GM12878 (cell line): ENCODE measurements around the gene MAZ. TPM values are rescaled to one million over a fixed set of nuclear protein-coding genes. Genes with fewer than 3 reads are reported as not detected.
A peak's percentile ranks its signal among the peaks of the same experiment; 100 is the strongest.
"Not testable (repeated sequence)": the region's sequence is repeated elsewhere in the genome, so short reads cannot be mapped to it uniquely, and the experiment has no call there.

Experiments
- ATAC-seq: fragments of 200-7000 bp; cut with Tn5 transposase; 3 replicates; pipeline ENCODE4 v1.9.1; 2020; ENCODE audit warnings: mild to moderate bottlenecking, moderate library complexity
- BruUV-seq: library from RNA; stranded (reverse); fragments of 400-500 nt; replicated peaks from 2 replicates; lab custom pipeline; 2021; lab: Mats Ljungman, UMichigan
- CTCF ChIA-PET: fragments of 300-600 bp; sonication (Branson Sonifier 250); formaldehyde crosslinking; extraction: SDS; loops from one replicate; lab custom pipeline; 2021; ENCODE audit warnings: inconsistent platforms; lab: Yijun Ruan, JAX
- POLR2A ChIA-PET: fragments of 350-600 bp; formaldehyde crosslinking; extraction: SDS; loops from one replicate; lab custom pipeline; 2021; ENCODE audit warnings: inconsistent platforms; lab: Charles Lee
- RAD21 ChIA-PET: fragments of 300-600 bp; sonication (Branson Sonifier 250); formaldehyde crosslinking; loops from one replicate; lab custom pipeline; 2023; ENCODE audit warnings: antibody characterized with exemption; ENCODE audit not compliant: unreplicated experiment; lab: Charles Lee
- SMC1A ChIA-PET: fragments of 300-600 bp; sonication (Branson Sonifier 250); formaldehyde crosslinking; loops from one replicate; lab custom pipeline; 2023; ENCODE audit not compliant: unreplicated experiment, uncharacterized antibody; lab: Charles Lee
- DNase-seq: peaks from one replicate; pipeline ENCODE4 v3.0.0-alpha.2; 2011; ENCODE audit warnings: low read depth, low spot score
- FAIRE-seq: peaks from 3 replicates; lab custom pipeline; 2011; peaks lifted over from hg19 to GRCh38; lab: Jason Lieb, UNC
- H2AFZ ChIP-seq: 2 replicates; pipeline ENCODE4 v1.6.0; 2011; ENCODE audit warnings: low read depth, low read length, control low read depth; ENCODE audit not compliant: control insufficient read depth
- H3K27ac ChIP-seq: 2 replicates; pipeline ENCODE4 v1.5.1; 2011; ENCODE audit warnings: control low read depth; ENCODE audit not compliant: control insufficient read depth, insufficient read depth
- H3K27me3 ChIP-seq, 2 experiments: replicated peaks in 1 of 2; 2 replicates each; pipeline versions ENCODE4 v1.6.0 to v1.6.1; 2011; ENCODE audit warnings: low read length in 1 of 2; ENCODE audit not compliant: control insufficient read depth in 2 of 2, insufficient read depth in 2 of 2
- H3K36me3 ChIP-seq, 2 experiments: 2 replicates each; pipeline ENCODE4 v1.5.1; 2011; ENCODE audit warnings: low read length in 1 of 2; ENCODE audit not compliant: control insufficient read depth in 2 of 2, insufficient read depth in 2 of 2
- H3K4me1 ChIP-seq: 2 replicates; pipeline ENCODE4 v1.6.1; 2011; ENCODE audit warnings: mild to moderate bottlenecking, low read length, moderate library complexity, mixed read lengths; ENCODE audit not compliant: control insufficient read depth, insufficient read depth
- H3K4me2 ChIP-seq: 2 replicates; pipeline ENCODE4 v1.6.0; 2011; ENCODE audit warnings: control low read depth; ENCODE audit not compliant: control insufficient read depth, insufficient read depth
- H3K4me3 ChIP-seq: fragments of 200-600 bp; sonication (generic); 2 replicates; pipeline ENCODE4 v1.5.1; 2016
- H3K79me2 ChIP-seq: 2 replicates; pipeline ENCODE4 v1.6.0; 2011; ENCODE audit warnings: low read length; ENCODE audit not compliant: control insufficient read depth, insufficient read depth
- H3K9ac ChIP-seq: 2 replicates; pipeline ENCODE4 v1.8.0; 2011; ENCODE audit warnings: low read length, control low read depth, mixed read lengths; ENCODE audit not compliant: control insufficient read depth, insufficient read depth
- H3K9me3 ChIP-seq: replicated peaks from 3 replicates; pipeline ENCODE4 v1.5.1; 2011; ENCODE audit warnings: mild to moderate bottlenecking, low read length; ENCODE audit not compliant: control insufficient read depth, insufficient read depth
- H4K20me1 ChIP-seq: 2 replicates; pipeline ENCODE4 v1.6.0; 2011; ENCODE audit not compliant: control insufficient read depth, insufficient read depth
- BACH1 ChIP-seq: fragments of 450-650 bp; IDR thresholded peaks from 2 replicates; pipeline ENCODE4 v1.6.1; 2017; ENCODE audit warnings: mild to moderate bottlenecking, borderline replicate concordance
- DPF2 ChIP-seq: fragments of 450-650 bp; IDR thresholded peaks from 2 replicates; pipeline ENCODE4 v1.6.1; 2017; ENCODE audit warnings: mild to moderate bottlenecking
- IKZF1 ChIP-seq: fragments of 450-650 bp; conservative IDR thresholded peaks from 2 replicates; pipeline ENCODE4 v1.6.1; 2017; ENCODE audit warnings: antibody characterized with exemption, mild to moderate bottlenecking
- JUNB ChIP-seq: IDR thresholded peaks from 2 replicates; pipeline ENCODE4 v1.6.1; 2016; ENCODE audit warnings: antibody characterized with exemption, mild to moderate bottlenecking
- NR2C2 ChIP-seq: IDR thresholded peaks from 2 replicates; pipeline ENCODE4 v1.6.1; 2011; ENCODE audit warnings: borderline replicate concordance, low read depth; ENCODE audit not compliant: control insufficient read depth, insufficient read length
- RELA ChIP-seq: fragments of 450-650 bp; IDR thresholded peaks from 2 replicates; pipeline ENCODE4 v1.8.0; 2014; ENCODE audit warnings: borderline replicate concordance; ENCODE audit not compliant: partially characterized antibody
- SMAD1 ChIP-seq: fragments of 450-650 bp; IDR thresholded peaks from 2 replicates; pipeline ENCODE4 v1.6.1; 2018; ENCODE audit warnings: mild to moderate bottlenecking, low read depth; ENCODE audit not compliant: partially characterized antibody
- SMC3 ChIP-seq: IDR thresholded peaks from 2 replicates; pipeline ENCODE4 v1.6.1; 2011; ENCODE audit warnings: low read length, improper control_type of control experiment, borderline replicate concordance
- SP1 ChIP-seq: IDR thresholded peaks from one replicate; pipeline ENCODE4 v1.6.1; 2011; ENCODE audit warnings: low read depth, low read length
- SREBF1 ChIP-seq: IDR thresholded peaks from 2 replicates; pipeline ENCODE4 v1.6.1; 2012; ENCODE audit warnings: mild to moderate bottlenecking, low read length
- WGBS: methylation state at CpG from one replicate; pipeline ENCODE4 v1.1.6; 2016; ENCODE audit warnings: low lambda C conversion rate; ENCODE audit not compliant: insufficient replicate concordance, insufficient coverage; ENCODE audit errors: missing lambda C conversion rate; 5-methylcytosine and 5-hydroxymethylcytosine counted together
- in situ Hi-C: fragments of 300-500 bp; cut with MboI; formaldehyde crosslinking; loops from 9 replicates; pipeline ENCODE4 v1.14.3; 2018; ENCODE audit warnings: mixed read lengths
- intact Hi-C: fragments of 100-400 bp; cut with micrococcal nuclease; formaldehyde crosslinking; loops from one replicate; pipeline ENCODE4 v1.14.2; 2022; ENCODE audit not compliant: unreplicated experiment
- polyA plus RNA-seq, 11 experiments: library from polyadenylated mRNA; depleted of rRNA in 4 of 11; unstranded in 6 of 11; stranded (reverse) in 5 of 11; fragments of >200 nt; fragmentation: Nextera tagmentation in 4 of 11; fragmentation: Illumina TruSeq in 1 of 11; extraction: Ambion mirVana in 4 of 11; extraction: Trizol in 1 of 11; gene quantifications; 1 replicate in 1 of 11; 2 replicates in 10 of 11; pipeline versions ENCODE4 v1.2.1 to v1.2.3, GENCODE V29; 2011 to 2016; ENCODE audit warnings: inconsistent platforms in 2 of 11, missing spikeins in 2 of 11, low read depth in 1 of 11
- total RNA-seq, 4 experiments: library from RNA; depleted of rRNA in 3 of 4; stranded (reverse); fragments of >200 nt in 3 of 4; fragmentation: Illumina TruSeq in 1 of 4; extraction: Trizol in 1 of 4; gene quantifications; 2 replicates each; pipeline versions ENCODE4 v1.2.1 to v1.2.3, GENCODE V29; 2013 to 2021
- TF ChIP-seq, protein P1 (sequence below): fragments of 450-650 bp; IDR thresholded peaks from 2 replicates; pipeline ENCODE4 v1.6.1; 2016; ENCODE audit warnings: mild to moderate bottlenecking

MAZ gene
- total and polyA plus RNA-seq, 10 of the 15 experiments (the other 5 are each of a cell fraction or from before 2014, with no cell fraction given): 23.9 to 309 (median 116) TPM

- POLR2A ChIA-PET, ATAC-seq, FAIRE-seq, BruUV-seq, DNase-seq, H3K27me3 ChIP-seq, H4K20me1 ChIP-seq, H3K27ac ChIP-seq, H3K9me3 ChIP-seq, H3K9ac ChIP-seq, RAD21 ChIA-PET, H3K4me1 ChIP-seq, in situ Hi-C loops, H2AFZ ChIP-seq: not testable (repeated sequence)
- intact Hi-C loops: loop anchor here (5.0 kb wide), 1 partner anchor 91 kb away; no protein-coding TSS in a partner anchor
- SMC1A ChIA-PET: interaction anchor here (1.0 to 6.4 kb wide), 2 partner anchors 10 to 55 kb away, joined by 3 to 38 read pairs; no protein-coding TSS in a partner anchor
- TF ChIP-seq, protein P1, sequence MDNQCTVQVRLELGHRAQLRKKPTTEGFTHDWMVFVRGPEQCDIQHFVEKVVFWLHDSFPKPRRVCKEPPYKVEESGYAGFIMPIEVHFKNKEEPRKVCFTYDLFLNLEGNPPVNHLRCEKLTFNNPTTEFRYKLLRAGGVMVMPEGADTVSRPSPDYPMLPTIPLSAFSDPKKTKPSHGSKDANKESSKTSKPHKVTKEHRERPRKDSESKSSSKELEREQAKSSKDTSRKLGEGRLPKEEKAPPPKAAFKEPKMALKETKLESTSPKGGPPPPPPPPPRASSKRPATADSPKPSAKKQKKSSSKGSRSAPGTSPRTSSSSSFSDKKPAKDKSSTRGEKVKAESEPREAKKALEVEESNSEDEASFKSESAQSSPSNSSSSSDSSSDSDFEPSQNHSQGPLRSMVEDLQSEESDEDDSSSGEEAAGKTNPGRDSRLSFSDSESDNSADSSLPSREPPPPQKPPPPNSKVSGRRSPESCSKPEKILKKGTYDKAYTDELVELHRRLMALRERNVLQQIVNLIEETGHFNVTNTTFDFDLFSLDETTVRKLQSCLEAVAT: 0 out of 2 replicates have a peak, but pooled peaks have one; percentile 42
- Histone ChIP-seq H3K4me2 (peak overlapping the region; percentile 86), H3K4me3 (peak overlapping the region; percentile 93; the same call in 1 of the 2 replicates), H3K36me3 (peaks cover 0 to 12% of the 10 kb centered on the region in 2 experiments; a peak in 3 of 4 replicates), H3K79me2 (peaks cover 54% of the 10 kb centered on the region)
- CTCF ChIA-PET: interaction anchor here (0.6 to 5.3 kb wide), 2 partner anchors 11 to 840 kb away, joined by 3 to 24 read pairs; no protein-coding TSS in a partner anchor
- WGBS: over 99% methylated on average over 18 of the region's 18 CpGs
These were observed 13.2 kb upstream of the MAZ start for GRCh38 chr16:29793153-29793552.

- ChIA-PET SMC1A (interaction anchor here (1.5 to 6.4 kb wide), 2 partner anchors 9 to 40 kb away, joined by 4 to 38 read pairs; no protein-coding TSS in a partner anchor), CTCF (interaction anchor here (1.0 to 5.3 kb wide), 3 partner anchors 9 to 13 kb away, joined by 3 to 24 read pairs (median 5); no protein-coding TSS in a partner anchor), RAD21 (no interaction called here), POLR2A (interaction anchor here (1.2 to 1.5 kb wide), 4 partner anchors 9 to 21 kb away, joined by 3 to 6 read pairs (median 4); partner anchors contain the start of gene PAGR1)
- TF ChIP-seq NR2C2 (no peak), JUNB (no peak), IKZF1 (no peak), DPF2 (no peak), RELA (no peak), BACH1 (no peak), SREBF1 (no peak), SMAD1 (no peak), SMC3 (no peak), SP1 (no peak)
- H3K9ac ChIP-seq: no peak overlapping the region
- FAIRE-seq (no peak), DNase-seq (no peak), ATAC-seq (no peak)
- 100% methylated on average over 3 of the region's 3 CpGs for WGBS
- in situ Hi-C loops (no loop called here), intact Hi-C loops (loop anchor here (5.0 kb wide), 1 partner anchor 92 kb away; no protein-coding TSS in a partner anchor)
- H3K79me2 ChIP-seq: peaks cover 54% of the 10 kb centered on the region
- no TSS peak for BruUV-seq
- H3K4me1 ChIP-seq: peaks cover 9% of the 10 kb centered on the region; the same call in 1 of the 2 replicates
- H3K27me3 ChIP-seq: no peaks in the 10 kb centered on the region
- peaks cover 5 to 23% of the 10 kb centered on the region in 2 experiments; a peak in 3 of 4 replicates for H3K36me3 ChIP-seq
- no peaks in the 10 kb centered on the region for H3K9me3 ChIP-seq
- no peak overlapping the region for H3K27ac ChIP-seq
- H3K4me3 ChIP-seq: no peak overlapping the region
- no peak overlapping the region for H2AFZ ChIP-seq
- no peak overlapping the region for H3K4me2 ChIP-seq
- H4K20me1 ChIP-seq: no peaks in the 10 kb centered on the region
These were observed 12.1 kb upstream of the MAZ start for GRCh38 chr16:29794231-29794710.
